HG03135 (cell line): ENCODE results near the gene LRRN4CL.

Experiments used
- ATAC-seq: cut with Tn5 transposase; IDR thresholded peaks from one replicate; pipeline ENCODE4 v1.9.1; 2021; ENCODE audit warnings: mild to moderate bottlenecking, moderate library complexity; ENCODE audit not compliant: unreplicated experiment

The LRRN4CL gene

GRCh38 chr11:62648185-62648966, 41.0 kb downstream of the LRRN4CL start:
- ATAC-seq = no peak

- no peak for ATAC-seq
Observed at GRCh38 chr11:62647609-62648005, 41.7 kb downstream of the LRRN4CL start.

- ATAC-seq = no peak
Observed at GRCh38 chr11:62646825-62647608, 42.3 kb downstream of the LRRN4CL start.

- ATAC-seq = peak; percentile 95
Observed at GRCh38 chr11:62645946-62646824, 43.1 kb downstream of the LRRN4CL start, which contains the start of gene GANAB. Gene GANAB (minus strand): TSS chr11:62646613. CDS start chr11:62646599, 14 bp downstream.

GRCh38 chr11:62645671-62645945, 43.7 kb downstream of the LRRN4CL start:
- ATAC-seq = no peak

GRCh38 chr11:62644220-62644619, 45.1 kb downstream of the LRRN4CL start:
- no peak for ATAC-seq
